HL-60 (cell line): ENCODE data around the gene THUMPD2.

Source experiments
- CTCF ChIP-seq: IDR thresholded peaks from one replicate; pipeline ENCODE4 v1.5.1; 2011; ENCODE audit warnings: low read length, control low read depth, inconsistent platforms; ENCODE audit not compliant: insufficient read depth
- GABPA ChIP-seq: IDR thresholded peaks from 2 replicates; pipeline ENCODE4 v1.6.1; 2012; ENCODE audit warnings: low read depth
- POLR2AphosphoS5 ChIP-seq: IDR thresholded peaks from 2 replicates; pipeline ENCODE4 v1.6.1; 2012; ENCODE audit warnings: low read depth
- REST ChIP-seq: IDR thresholded peaks from 2 replicates; pipeline ENCODE4 v1.6.1; 2012; ENCODE audit warnings: low read depth; ENCODE audit not compliant: insufficient replicate concordance
- SPI1 ChIP-seq: IDR thresholded peaks from 2 replicates; pipeline ENCODE4 v1.6.1; 2012; ENCODE audit warnings: low read depth, mild to moderate bottlenecking, borderline replicate concordance

- TF ChIP-seq CTCF, result peak; percentile 60
- no peak for TF ChIP-seq POLR2AphosphoS5
- TF ChIP-seq REST, result no peak
- TF ChIP-seq GABPA, result no peak
- TF ChIP-seq SPI1, result no peak
Measured at GRCh38 chr2:39730685-39731302, 48.3 kb downstream of the THUMPD2 start.
